GM19324 (cell line): ENCODE data around the gene LHFPL2.
"Not testable (repeated sequence)": the region's sequence is repeated elsewhere in the genome, so short reads cannot be mapped to it uniquely, and the experiment has no call there.

Experiments
- ATAC-seq: cut with Tn5 transposase; IDR thresholded peaks from one replicate; pipeline ENCODE4 v1.9.1; 2021; ENCODE audit warnings: mild to moderate bottlenecking, moderate library complexity; ENCODE audit not compliant: unreplicated experiment, low FRiP score

LHFPL2 gene

DNA sequence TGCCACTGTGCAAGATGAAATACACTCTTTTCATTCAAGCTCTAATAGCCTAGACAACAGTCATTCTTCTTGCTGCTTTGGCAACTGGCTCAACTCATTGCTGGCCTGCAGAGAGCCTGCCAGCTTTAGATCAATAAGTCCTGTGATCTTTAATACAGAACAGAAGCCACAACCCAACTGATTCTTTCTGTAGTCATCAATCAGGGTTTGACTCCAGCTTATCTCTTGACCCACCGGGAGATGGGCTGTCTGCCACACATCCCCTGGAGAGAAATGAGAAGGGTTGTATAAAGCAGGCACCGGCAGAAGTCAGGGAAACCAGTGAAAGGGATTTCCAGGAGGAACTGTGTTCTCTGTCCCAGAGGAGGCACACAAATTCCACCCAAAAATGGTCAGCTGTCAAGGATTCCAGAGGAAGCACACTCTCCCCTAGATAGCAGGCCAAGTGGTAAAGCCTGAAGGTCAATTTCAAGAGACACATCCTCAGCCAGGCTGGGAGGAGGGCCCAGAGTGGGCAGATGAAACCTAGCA lies 24.5 kb downstream of the LHFPL2 start:
- ATAC-seq = no peak

DNA sequence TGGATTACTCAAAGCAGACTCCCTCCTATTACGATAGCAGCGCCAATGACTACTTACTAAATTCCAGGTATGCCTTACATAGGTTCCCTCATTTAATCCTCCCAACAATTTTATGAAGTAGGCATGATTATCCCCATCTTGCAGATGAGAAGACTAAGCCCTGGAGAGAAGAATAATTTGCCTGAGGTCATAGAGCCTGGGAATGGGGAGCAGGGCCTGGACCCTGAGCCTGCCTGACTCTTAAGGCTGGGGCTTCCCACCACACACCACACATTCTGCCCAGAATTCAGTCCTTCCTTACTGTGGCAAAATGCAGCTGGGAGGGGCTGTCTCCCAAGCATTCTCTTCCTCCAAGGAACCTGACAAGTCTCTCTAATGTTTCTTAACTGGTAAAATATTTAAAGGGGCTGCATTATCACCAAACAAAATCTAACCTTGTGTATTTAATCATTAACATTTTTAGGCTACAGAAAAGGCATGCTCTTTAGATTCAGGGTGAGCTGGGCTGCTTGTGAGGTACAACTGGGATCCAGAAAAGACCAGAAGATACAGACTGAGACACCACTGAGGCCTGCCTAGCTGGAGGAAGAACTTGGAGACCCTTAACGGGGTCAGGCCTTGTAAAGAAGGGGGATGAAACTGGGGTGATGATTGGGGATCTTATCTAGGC lies 26.1 kb downstream of the LHFPL2 start:
- ATAC-seq = no peak

DNA sequence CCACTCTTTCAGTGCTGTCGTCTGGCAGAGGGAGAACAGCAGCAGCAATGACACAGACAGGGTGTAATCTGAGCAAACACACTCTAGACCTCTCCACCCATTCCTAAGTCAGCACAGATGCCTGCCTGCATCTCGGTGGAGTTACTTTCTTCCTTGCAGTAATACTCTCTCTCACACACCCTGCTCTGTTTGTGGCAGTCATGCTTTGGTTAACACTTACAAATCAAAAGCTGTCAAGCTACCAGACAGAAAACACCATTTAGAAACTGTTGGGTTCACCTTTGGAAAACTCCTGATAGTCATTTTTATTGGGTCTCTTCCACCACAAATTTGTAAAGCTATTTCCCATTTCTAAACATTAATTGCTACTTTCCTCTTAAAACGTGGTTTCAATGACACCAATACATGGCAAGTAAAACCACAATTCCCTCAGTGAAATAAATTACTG lies 27.3 kb downstream of the LHFPL2 start:
- no peak for ATAC-seq

DNA sequence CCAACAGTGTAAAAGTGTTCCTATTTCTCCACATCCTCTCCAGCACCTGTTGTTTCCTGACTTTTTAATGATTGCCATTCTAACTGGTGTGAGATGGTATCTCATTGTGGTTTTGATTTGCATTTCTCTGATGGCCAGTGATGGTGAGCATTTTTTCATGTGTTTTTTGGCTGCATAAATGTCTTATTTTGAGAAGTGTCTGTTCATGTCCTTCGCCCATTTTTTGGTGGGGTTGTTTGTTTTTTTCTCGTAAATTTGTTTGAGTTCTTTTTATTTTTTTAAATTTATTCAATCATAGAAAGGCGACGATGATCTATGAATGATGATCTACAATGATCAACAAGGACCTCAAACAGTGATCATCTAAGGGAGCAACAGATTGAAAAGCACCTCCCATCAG lies 28.5 kb downstream of the LHFPL2 start:
- not testable (repeated sequence) for ATAC-seq

DNA sequence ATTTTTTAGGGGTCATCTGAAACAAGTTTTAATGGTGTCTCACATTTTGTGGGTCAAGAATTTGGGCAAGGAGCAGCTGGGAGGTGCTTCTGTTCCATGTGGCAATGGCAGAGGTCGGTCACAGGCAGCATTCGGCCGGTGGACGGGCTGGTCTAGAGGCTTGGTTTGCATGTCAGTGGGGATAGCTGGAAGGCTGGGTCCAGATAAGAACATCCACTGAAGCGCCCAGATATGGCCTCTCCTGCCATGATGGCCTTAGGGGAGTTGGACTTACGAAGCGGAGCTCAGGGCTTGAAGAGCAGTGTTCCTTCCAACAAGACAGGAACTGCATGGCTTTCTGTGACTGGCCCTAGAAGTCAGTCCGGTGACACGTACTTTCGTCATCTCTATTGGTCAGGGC lies 30.3 kb downstream of the LHFPL2 start:
- ATAC-seq = no peak

DNA sequence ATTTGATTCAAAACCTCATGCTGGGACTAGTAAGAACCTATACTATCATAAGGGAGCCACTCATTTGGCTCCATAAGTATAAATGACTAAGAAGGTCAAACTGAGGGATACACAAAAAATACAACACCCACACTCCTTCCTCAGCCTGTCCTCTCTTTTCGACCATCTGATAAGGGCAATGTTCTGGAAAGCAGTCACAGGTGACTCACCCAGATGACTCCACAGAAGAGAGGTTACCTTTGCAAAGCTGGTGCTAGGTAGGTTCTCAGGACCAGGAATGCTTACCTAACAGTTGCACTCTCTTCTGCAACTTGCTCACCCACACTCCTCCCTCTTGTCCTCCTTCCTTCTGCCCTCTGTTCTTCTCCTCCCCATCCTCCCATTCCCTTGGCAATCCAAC lies 32.9 kb downstream of the LHFPL2 start:
- ATAC-seq = no peak

DNA sequence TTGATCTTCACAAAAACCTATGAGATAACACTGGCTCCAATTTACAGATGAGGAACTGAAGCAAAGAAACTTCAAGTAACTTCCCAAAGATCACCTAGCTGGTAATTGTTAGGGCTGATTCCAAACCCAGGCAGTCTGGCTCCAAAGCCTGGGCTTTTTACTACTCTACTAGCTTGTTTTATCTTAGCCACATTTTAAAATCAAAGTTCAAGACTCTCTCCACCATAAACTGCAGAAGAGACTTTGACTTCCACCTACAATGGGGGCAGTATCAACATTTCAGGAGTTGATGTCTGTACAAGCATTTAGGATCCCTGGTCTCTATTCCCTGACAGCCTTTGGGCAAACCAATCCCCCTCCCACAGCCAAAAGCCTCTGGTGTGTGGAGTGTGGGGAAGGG lies 33.8 kb downstream of the LHFPL2 start:
- ATAC-seq = no peak

DNA sequence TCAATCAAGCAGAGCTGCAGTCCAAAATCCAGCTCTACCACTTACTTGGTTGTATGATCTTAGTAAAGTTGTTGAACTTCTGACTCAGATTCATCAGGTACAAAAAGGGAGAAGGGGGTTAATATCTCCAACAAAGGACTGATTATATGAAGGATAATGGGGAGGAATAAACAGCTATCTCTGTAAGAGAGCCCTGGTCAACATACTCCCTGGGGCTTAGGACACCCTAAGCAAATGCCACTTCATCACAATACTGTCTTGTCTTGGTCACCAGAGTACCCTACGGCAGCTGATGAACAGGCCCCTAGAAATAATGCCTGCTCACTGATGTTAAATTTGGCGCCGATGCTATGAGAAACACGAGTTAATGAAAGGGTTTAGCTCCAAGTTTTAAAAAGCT lies 34.8 kb downstream of the LHFPL2 start:
- no peak for ATAC-seq

DNA sequence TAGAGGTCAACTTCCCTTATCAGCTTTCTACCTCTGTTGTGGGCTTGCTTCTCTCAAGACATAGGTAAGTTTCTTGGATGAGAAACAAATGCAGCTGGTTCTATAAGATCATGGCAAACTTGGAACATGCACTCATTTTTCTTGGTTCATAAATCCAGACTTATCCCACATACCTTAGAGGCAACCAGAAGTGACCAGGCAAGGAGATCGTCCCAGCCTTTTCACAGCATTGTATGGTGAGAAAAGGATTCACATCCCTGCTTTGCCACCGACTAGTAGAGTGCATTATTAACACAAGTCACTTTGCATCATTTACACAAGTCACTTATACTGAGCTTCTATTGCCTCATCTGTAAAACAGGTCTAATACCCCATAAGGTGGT lies 35.4 kb downstream of the LHFPL2 start:
- ATAC-seq = no peak

DNA sequence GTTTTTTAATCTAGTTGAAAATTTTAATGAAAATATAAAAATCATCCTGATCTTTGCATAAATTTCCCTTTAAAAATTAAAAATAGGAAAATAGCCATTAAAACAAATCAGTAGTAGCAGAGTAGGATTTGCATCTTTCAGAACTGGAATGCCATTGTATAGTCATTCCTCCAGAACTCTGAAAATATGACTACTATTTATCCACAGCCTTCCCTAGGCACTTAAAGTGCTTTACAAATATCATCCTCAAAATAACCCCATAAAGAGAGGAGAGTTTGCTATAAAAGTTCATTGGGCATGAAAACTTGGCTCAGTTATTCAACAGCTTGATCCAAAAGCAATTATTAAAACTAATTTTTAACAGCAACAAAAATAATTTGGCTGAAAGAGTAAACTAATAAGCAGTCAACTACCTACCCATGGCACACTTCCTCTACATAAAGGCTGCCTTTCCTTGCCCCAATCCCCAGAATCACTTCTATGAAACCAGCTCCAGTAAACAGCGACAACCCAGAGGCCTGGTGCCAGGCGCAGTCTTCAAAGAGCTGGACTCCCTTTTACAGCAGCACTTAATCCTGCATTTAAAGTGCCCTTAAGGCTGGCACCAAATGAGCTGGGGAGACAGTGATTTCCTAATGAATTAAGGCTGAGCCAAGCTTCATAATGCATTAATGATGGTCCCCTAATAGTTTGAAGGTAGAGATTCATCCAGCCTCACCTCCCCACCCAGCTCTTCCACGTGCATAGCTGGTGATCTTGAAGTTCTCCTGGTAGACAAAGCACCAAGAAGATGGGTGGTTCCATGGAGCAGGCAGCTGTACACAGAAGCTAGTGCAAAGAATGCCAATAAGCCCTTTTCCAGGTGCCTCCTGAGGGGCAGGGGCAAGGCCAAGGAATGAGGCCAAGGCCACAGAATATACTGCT lies 36.1 kb downstream of the LHFPL2 start:
- no peak for ATAC-seq

DNA sequence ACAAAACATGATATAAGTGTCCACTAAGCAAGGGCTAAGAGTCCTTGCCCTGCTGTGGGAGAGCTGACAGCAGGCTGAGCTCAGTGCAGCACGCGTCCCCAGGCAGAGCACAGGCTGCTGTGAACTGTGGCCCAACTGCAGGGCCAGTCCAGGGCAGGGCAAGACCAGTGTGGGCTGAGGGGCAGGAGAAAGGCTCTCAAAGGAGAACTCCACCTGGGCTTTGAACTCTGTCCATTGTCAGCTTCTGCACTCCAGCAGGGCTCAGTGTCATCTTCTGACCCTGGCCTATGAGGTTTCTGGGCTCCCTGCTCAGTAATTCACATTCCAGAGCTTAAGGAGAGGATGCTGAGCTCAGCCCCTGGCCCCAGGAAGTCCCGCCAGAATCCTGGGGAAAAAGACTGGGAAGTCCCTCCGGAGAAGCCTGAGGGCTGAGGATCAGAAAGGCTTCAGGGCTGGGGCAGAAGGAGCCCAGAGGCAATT lies 37.4 kb downstream of the LHFPL2 start:
- ATAC-seq = no peak

DNA sequence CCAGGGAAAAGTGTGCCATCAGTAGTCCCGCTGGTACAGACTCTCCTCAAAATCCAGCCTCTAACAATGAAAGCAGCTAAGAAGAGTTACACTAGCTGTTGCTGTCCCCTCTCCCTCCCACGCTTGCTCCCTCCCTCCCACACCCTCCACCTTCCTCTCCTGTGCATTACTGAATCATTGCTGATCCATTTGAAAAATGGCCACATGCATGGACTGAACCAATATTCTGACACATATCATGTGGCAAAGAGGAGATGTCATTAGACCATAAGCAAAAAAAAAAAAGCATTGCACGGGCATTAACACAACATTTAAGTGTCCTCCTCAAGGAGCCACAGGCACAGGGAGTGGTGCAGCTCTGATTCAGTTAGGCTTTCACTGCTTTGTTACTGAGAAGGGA lies 37.9 kb downstream of the LHFPL2 start:
- no peak for ATAC-seq

DNA sequence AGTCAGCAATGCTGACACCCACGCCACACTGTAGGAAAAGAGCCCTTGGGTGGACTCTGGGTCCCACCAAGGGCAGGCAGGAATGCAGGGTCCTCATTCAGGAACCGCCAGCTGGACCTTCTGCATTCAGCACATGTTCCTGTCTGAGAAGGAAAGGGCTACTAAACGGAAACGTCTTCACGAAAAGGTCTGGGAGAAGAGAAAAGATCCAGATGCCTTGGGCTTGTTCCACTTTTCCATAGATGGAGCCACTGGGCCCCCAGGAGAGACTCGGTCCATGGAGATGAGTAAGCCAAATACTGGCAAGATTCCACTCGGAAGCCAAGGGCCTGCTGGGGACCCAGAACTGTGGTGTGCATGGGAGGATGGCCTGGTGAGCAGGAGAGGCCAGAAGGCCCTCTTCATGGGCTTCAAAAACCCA lies 38.4 kb downstream of the LHFPL2 start:
- ATAC-seq = no peak

DNA sequence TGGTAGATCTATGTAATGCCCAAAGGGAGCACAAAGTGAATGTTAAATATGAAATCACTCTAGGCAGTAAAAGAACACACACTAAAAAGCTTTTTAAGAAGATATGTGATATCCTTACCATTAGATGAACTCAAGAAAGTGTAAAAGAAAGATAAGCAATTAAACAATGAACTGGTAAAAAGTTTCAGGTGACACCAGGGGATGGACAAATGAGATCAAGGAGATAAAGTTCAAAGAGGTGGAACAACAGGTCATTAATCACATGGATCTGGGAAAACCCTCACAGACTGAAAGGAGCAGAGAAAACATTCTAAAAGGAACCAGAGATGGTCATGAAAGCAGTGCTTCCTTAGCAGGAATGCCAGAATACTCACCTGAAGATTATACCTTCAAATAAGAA lies 40.7 kb downstream of the LHFPL2 start:
- ATAC-seq = no peak

DNA sequence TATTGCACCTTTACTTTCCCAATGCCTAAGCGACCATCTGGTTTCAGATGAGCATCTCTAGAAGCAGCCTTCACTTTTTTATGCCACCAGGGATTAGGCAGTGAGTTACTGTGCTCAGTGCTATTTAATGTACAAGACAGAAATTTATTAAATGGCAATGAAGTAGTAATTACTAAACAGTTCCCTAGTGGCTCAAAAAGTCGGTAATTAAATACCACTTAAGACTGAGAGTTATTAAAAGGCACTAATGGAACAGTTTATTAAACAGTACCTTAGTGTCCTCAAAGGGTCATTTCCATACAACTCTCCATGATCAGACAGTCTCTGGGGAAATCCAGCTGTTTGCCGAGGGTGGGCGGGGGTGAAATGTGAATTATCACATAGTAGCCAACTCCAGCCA lies 42.3 kb downstream of the LHFPL2 start:
- no peak for ATAC-seq

DNA sequence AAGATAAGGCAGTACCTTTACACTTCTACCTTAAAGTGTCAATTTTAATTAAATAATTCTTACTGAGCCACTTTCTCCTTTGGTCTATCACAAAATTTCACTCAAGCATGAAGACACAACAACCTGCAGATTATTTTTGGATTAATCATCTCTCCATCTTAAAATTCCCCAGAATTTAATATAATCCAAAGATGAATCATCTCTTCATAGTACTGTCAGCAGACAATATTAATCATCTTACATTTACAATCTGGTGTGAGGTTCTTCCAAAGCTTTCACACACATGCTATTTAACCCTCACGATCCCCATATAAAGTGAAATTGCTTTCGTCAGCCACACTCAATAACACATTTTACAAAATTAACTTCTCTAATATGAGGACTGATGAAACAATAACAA lies 43.0 kb downstream of the LHFPL2 start:
- no peak for ATAC-seq

DNA sequence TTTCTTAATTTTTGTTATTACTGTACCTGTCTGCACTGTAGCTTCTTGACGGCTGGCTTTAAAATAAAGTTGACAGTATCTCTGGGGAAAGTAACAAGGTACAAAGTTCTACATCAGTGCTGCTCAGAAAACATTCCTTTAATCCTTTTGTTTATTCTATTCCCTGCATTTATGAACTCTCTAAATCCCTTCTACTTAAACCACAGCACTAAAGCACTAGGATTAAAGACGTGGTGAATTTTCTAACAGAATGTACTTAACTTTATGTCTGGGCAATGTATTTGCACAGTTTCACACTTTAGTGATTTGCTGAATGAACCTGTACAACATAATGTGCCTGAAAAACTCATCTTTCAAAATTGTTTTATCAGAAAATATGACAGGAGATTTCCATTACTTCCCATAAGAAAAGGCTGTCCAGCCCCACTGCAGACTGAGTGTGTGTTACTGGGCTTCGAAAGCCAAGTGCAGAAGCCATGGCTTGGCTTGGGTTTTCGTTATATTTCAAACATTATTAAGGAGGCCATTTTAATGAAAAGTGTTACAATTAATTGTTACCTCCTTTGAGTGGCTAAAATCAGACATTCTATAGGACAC lies 43.8 kb downstream of the LHFPL2 start:
- ATAC-seq = no peak

DNA sequence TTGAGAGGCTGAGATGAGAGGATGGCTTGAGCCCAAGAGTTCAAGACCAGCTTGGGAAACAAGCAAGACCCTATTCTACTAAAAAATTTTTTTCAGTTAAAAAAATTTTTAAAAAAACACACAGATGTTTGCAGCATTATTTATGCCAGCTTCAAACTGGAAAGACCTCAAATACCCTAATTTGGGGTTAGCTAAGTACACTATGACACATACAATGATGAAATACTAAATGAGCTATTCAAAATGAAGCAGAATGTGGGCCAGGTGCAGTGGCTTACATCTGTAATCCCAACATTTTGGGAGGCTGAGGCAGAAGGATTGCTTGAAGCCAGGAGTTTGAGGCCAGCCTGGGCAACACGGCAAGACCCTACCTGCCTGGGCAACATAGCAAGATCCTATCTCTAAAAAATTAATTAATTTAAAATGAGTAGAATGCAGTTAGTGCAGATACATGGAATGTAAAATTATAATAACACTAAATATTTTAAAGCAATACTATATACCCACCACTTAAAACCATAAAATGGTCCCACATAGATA lies 44.9 kb downstream of the LHFPL2 start:
- no peak for ATAC-seq

DNA sequence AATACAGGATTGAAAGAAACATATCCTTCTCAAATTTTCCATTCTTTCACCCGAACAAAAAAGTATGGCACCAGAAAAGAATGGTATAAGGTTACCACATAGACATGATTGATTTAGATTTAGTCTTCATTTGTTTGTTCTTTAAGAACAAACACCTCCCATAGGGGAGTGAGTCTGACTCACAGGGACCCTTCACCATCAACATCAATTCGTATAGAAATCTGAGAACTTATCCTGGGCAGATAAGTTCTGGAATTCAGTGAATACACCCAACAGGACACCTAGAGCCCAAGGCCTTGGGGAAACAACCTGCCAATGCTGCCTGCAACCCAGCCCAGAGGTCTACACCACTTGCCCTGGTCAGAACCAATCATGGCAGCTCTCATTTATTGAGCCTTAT lies 46.2 kb downstream of the LHFPL2 start:
- no peak for ATAC-seq

DNA sequence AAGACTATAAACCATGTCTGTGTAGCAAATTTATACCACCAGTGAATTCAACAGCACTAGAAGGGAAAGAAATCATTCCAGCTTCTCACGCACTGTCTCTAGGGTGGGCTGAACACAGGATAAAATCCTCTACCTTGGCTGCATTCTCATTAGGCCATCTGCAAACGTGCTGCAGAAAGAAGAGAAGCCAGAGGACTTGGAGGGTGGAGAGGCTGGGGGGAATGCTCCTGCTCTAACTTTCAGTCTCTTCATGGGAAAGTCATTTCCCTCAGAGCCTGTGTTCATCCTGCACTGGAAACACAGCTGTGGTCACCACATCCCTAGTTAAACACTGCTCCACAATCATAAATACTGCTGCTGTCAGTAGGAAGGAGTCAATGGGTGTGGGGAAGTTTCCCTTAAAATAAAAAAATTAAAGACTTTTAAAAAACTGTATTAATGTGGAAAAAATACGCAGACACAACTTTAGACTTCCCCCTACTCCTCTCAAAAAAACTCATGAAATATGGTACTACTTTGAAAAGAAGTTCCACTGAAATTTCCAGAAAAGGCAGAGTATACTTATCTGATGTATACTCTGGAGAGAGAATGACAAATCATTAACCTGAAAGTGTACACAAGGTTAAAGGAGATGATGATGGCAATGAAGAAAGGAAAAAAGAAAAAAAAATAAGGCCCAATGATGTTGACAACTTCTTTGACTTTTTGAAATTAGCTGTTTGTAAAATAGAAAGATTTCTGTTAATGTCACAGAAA lies 46.8 kb downstream of the LHFPL2 start:
- ATAC-seq = no peak
